Adrenal gland (tissue), 12 donors: ENCODE measurements around the gene SACM1L. TPM values are rescaled to one million over a fixed set of nuclear protein-coding genes. Genes with fewer than 3 reads are reported as not detected.
A peak's percentile ranks its signal among the peaks of the same experiment; 100 is the strongest.

Experiments used
- DNase-seq, 7 donors: peaks; one replicate each; pipeline ENCODE4 v3.0.0-alpha.2; 2019 to 2020
- H3K27ac ChIP-seq, 5 donors: fragments of 200-600 bp; sonication (generic) in 4 of 5; 1 replicate in 3 of 5; 2 replicates in 2 of 5; pipeline versions ENCODE4 v1.5.1 to v1.8.0; 2016 to 2020; ENCODE audit warnings: mild to moderate bottlenecking in 1 of 5
- H3K27me3 ChIP-seq: fragments of 200-600 bp; 2 replicates; pipeline ENCODE4 v1.8.0; 2021
- H3K36me3 ChIP-seq, 2 donors: fragments of 200-600 bp; replicated peaks in 1 of 2; 1 replicate in 1 of 2; 2 replicates in 1 of 2; pipeline versions ENCODE4 v1.5.1 to v1.8.0; 2018 to 2022
- H3K4me1 ChIP-seq, 2 donors: fragments of 200-600 bp; replicated peaks in 1 of 2; 1 replicate in 1 of 2; 2 replicates in 1 of 2; pipeline versions ENCODE4 v1.5.1 to v1.8.0; 2018 to 2021
- H3K4me3 ChIP-seq, 4 donors: fragments of 200-600 bp; sonication (generic) in 3 of 4; one replicate each; pipeline ENCODE4 v1.5.1; 2016 to 2018
- H3K9me3 ChIP-seq, 3 donors: fragments of 200-600 bp; sonication (generic) in 1 of 3; replicated peaks in 1 of 3; 1 replicate in 2 of 3; 2 replicates in 1 of 3; pipeline versions ENCODE4 v1.5.1 to v1.8.0; 2016 to 2021
- CTCF ChIP-seq, 6 experiments: fragments of 450-650 bp in 4 of 6; fragments of 200-600 bp in 2 of 6; sonication (generic) in 1 of 6; IDR thresholded peaks; 1 replicate in 5 of 6; 2 replicates in 1 of 6; pipeline versions ENCODE4 v1.5.1 to v1.8.0; 2016 to 2021; ENCODE audit warnings: antibody characterized with exemption in 6 of 6, mild to moderate bottlenecking in 2 of 6, moderate library complexity in 1 of 6
- POLR2A ChIP-seq, 2 donors: fragments of 450-650 bp; IDR thresholded peaks; one replicate each; pipeline ENCODE4 v1.6.1; 2017; ENCODE audit warnings: antibody characterized with exemption in 2 of 2, mild to moderate bottlenecking in 2 of 2, moderate library complexity in 1 of 2
- whole genome bisulfite sequencing, 4 donors: extraction: QIAGEN DNeasy Blood & Tissue Kit in 2 of 4; methylation state at CpG; one replicate each; pipeline versions ENCODE4 v1.1.5 to v1.1.7; 2013 to 2017; 5-methylcytosine and 5-hydroxymethylcytosine counted together
- intact Hi-C, 2 donors: fragments of 100-400 bp; cut with DNase I; formaldehyde crosslinking; loops; one replicate each; pipeline versions ENCODE4 v1.14.1 to v1.15.0; 2022 to 2023
- polyA plus RNA-seq, 3 donors: library from polyadenylated mRNA; stranded (reverse); fragments of 200-250 nt in 2 of 3; fragments of 350-450 nt in 1 of 3; fragmentation: Illumina TruSeq in 1 of 3; extraction: RNeasy Lipid Tissue Mini Kit (QIAGEN cat#74804) in 1 of 3; gene quantifications; one replicate each; pipeline ENCODE4 v1.2.3, GENCODE V29; 2013 to 2014
- total RNA-seq, 9 donors: library from RNA; depleted of rRNA in 4 of 9; stranded (reverse); fragments of >200 nt in 4 of 9; fragments of 120-200 nt in 1 of 9; fragmentation: NEBNext Ultra II Directional in 1 of 9; extraction: Animal tissue kit (Norgen Biotek cat#: 25700) in 1 of 9; gene quantifications; one replicate each; pipeline versions ENCODE4 v1.1.0 to v1.2.4, GENCODE V29; 2013 to 2023
- donor health status: healthy with polysubstance abuse.
- donor health status: Bipolar disorder and iron deficiency.
- donor health status: DM: yes; HTN: yes; CAD: no.
- donor health status: DM: no; HTN: no; CAD: no.
- donor health status: DM: no; HTN: no; CAD: no.
- donor health status: DM: yes; HTN: yes; CAD: no.

The SACM1L gene
- total and polyA plus RNA-seq, 12 donors: 22.5 to 63.2 (median 44.8) TPM

DNA sequence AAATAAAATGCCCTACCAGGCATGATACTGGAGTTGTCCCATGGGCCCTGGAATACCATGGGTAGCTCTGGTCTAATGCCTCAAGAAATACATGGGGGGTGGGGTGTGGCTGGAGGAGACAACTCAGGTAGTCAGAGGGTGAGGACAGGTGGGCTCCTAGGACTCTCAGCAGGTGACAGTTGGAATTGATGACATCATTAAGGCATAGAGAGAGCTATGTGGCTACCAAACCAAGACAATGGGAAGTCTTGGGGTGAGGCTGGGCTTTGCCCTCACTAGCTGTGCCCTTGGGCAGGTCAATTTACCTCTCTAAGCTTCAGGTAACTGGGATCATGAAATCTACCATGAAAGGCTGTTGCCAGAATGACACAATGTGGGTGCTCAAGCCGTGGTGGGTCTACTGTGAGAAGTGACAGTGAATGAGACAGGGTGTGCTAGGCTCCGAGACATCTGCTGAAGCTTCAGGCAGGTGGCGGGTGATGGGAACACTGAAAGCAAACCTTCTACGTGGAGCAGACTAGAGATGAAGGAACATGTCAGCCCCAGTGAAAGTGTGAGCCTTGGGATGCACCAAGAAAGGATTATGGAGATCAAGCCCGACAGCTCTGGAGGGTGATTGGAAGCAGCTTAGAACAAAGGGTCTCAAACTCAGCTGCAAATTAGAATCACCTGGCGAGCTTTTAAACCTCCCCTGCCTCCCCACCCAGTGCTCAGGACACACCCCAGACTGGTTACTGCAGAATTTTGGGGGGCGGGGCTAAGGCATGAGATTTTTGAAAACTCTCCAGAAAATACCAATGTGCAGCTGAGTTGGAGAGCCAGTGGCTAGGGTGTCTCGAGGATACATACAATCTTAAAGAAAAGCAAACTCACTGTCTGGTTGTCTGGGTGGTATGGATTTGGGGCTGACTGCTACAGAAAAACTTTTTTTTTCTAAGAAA, 85.7 kb downstream of the SACM1L start:
- Histone ChIP-seq H3K27ac (no peak overlapping the region), H3K27me3 (no peaks in the 10 kb centered on the region), H3K9me3 (no peaks in the 10 kb centered on the region), H3K4me1 (no peaks in the 10 kb centered on the region), H3K4me3 (no peak overlapping the region), H3K36me3 (no peaks in the 10 kb centered on the region)
- TF ChIP-seq CTCF (IDR thresholded peaks at IDR 0.05) (no peak), POLR2A (IDR thresholded peaks at IDR 0.05) (no peak)
- intact Hi-C loops: no loop called here
- 71 to 75% (median 73%) methylated on average over 8 of the region's 8 CpGs for WGBS, 4 donors
- DNase-seq: peak in 2 of 7 donors; percentile 1 to 24

DNA sequence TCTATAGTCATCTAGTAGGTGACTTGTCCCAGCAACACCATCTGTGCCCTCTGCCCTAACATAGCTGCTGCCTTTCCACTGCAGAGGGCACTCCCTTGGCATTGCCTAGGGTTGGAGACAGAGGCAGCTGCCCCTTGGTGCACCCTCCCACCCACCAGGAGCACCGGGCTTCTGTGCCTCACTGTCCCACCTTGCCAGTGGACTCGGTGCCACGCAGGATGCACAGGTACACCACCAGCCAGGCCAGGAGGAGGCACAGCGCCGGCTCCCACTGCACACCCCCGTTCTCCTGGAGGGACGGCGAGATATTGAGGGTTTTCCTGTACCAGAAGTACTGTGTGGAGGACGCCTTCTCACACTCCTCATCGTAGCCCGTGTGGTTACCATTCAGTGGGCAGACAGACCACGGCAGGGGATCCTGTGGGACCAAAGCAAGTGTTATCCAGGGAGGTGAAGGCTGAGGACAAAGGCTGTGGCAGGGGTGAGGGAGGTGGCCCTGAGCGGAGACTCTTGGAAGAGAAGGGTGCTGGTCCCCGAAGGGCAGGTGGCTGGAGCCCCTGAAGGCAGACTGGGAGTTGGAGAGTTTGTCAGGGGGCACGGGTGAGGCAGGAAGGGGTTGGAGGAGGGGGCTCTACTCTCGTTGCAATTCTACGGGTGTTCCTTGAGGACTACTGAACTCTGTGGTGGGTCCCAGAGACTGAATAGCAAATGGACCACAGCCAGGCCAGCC, 86.5 kb downstream of the SACM1L start:
- TF ChIP-seq POLR2A (IDR thresholded peaks at IDR 0.05) (no peak), CTCF (IDR thresholded peaks at IDR 0.05) (no peak)
- intact Hi-C loops: no loop called here
- Histone ChIP-seq H3K4me3 (no peak overlapping the region), H3K9me3 (no peaks in the 10 kb centered on the region), H3K4me1 (no peaks in the 10 kb centered on the region), H3K27me3 (no peaks in the 10 kb centered on the region), H3K36me3 (no peaks in the 10 kb centered on the region), H3K27ac (no peak overlapping the region)
- WGBS, 4 donors: 82 to 87% (median 84%) methylated on average over 16 to 17 of the region's 17 CpGs
- peak in 2 of 7 donors; percentile 5 to 30 for DNase-seq

GRCh38 chr3:45776301-45776595, 87.1 kb downstream of the SACM1L start:
- intact Hi-C loops: no loop called here
- Histone ChIP-seq H3K27me3 (no peaks in the 10 kb centered on the region), H3K4me3 (no peak overlapping the region), H3K36me3 (no peaks in the 10 kb centered on the region), H3K9me3 (no peaks in the 10 kb centered on the region), H3K27ac (no peak overlapping the region), H3K4me1 (no peaks in the 10 kb centered on the region)
- DNase-seq: no peak
- WGBS, 4 donors: 70 to 77% (median 73%) methylated on average over 2 to 3 of the region's 3 CpGs
- no peak for TF ChIP-seq POLR2A (IDR thresholded peaks at IDR 0.05)
- no peak for TF ChIP-seq CTCF (IDR thresholded peaks at IDR 0.05)

GRCh38 chr3:45776611-45777010, 87.4 kb downstream of the SACM1L start:
- intact Hi-C loops: no loop called here
- H3K27me3 ChIP-seq: no peaks in the 10 kb centered on the region
- no peaks in the 10 kb centered on the region for H3K9me3 ChIP-seq
- peak in 2 of 7 donors; percentile 12 to 44 for DNase-seq
- H3K4me1 ChIP-seq: no peaks in the 10 kb centered on the region
- no peak overlapping the region for H3K4me3 ChIP-seq
- 67 to 82% (median 74%) methylated on average over 7 to 8 of the region's 8 CpGs for WGBS, 4 donors
- H3K27ac ChIP-seq: no peak overlapping the region
- TF ChIP-seq POLR2A (IDR thresholded peaks at IDR 0.05) (no peak), CTCF (IDR thresholded peaks at IDR 0.05) (no peak)
- H3K36me3 ChIP-seq: no peaks in the 10 kb centered on the region
